IMR-90 (cell line): ENCODE results near the gene DCC. TPM values are rescaled to one million over a fixed set of nuclear protein-coding genes. Genes with fewer than 3 reads are reported as not detected.

Experiments used
- ATAC-seq: fragments of 200-7000 bp; cut with Tn5 transposase; 2 replicates; pipeline ENCODE4 v1.9.1; 2020; ENCODE audit warnings: low read depth, mild to moderate bottlenecking, moderate library complexity
- BruUV-seq: library from RNA; stranded (reverse); fragments of 400-500 nt; replicated peaks from 2 replicates; lab custom pipeline; 2021; lab: Mats Ljungman, UMichigan
- CTCF ChIA-PET: fragments of 300-600 bp; formaldehyde crosslinking; extraction: SDS; loops from one replicate; lab custom pipeline; 2021; ENCODE audit warnings: antibody characterized with exemption; lab: Yijun Ruan, JAX
- POLR2A ChIA-PET: fragments of 300-600 bp; sonication (Branson Sonifier 250); formaldehyde crosslinking; loops from one replicate; lab custom pipeline; 2022; ENCODE audit warnings: antibody characterized with exemption; ENCODE audit not compliant: unreplicated experiment; lab: Charles Lee
- DNase-seq: peaks from one replicate; pipeline ENCODE4 v3.0.0; 2013
- H2AFZ ChIP-seq: replicated peaks from 2 replicates; pipeline ENCODE3; 2013; ENCODE audit warnings: low read length, mild to moderate bottlenecking; ENCODE audit not compliant: poor library complexity
- H2AK5ac ChIP-seq: 2 replicates; pipeline ENCODE4 v1.6.1; 2013; ENCODE audit warnings: low read depth, low read length, inconsistent platforms
- H2AK9ac ChIP-seq: replicated peaks from 2 replicates; pipeline ENCODE3; 2013; ENCODE audit warnings: mild to moderate bottlenecking, low read depth, low read length, moderate library complexity; ENCODE audit not compliant: poor library complexity
- H2BK120ac ChIP-seq: 2 replicates; pipeline ENCODE4 v1.6.1; 2013; ENCODE audit warnings: low read depth, low read length, inconsistent platforms
- H2BK15ac ChIP-seq: 3 replicates; pipeline ENCODE4 v1.6.1; 2013; ENCODE audit warnings: low read depth, low read length, inconsistent platforms
- H2BK20ac ChIP-seq: 2 replicates; pipeline ENCODE4 v1.6.1; 2013; ENCODE audit warnings: low read depth, mild to moderate bottlenecking, inconsistent platforms, low read length, moderate library complexity
- H2BK5ac ChIP-seq: 2 replicates; pipeline ENCODE4 v1.6.1; 2013; ENCODE audit warnings: mild to moderate bottlenecking, low read depth, low read length, inconsistent platforms; ENCODE audit not compliant: poor library complexity, severe bottlenecking
- H3K14ac ChIP-seq: replicated peaks from 2 replicates; pipeline ENCODE4 v1.6.1; 2013; ENCODE audit warnings: low read depth, low read length, inconsistent platforms
- H3K18ac ChIP-seq: 2 replicates; pipeline ENCODE4 v1.6.1; 2013; ENCODE audit warnings: low read depth, low read length, control low read depth
- H3K23ac ChIP-seq: 2 replicates; pipeline ENCODE4 v1.6.1; 2013; ENCODE audit warnings: low read depth, low read length, inconsistent platforms
- H3K27ac ChIP-seq: 2 replicates; pipeline ENCODE4 v1.5.1; 2013; ENCODE audit warnings: mild to moderate bottlenecking, control low read depth, low read length; ENCODE audit not compliant: insufficient read depth
- H3K27me3 ChIP-seq: 2 replicates; pipeline ENCODE4 v1.6.1; 2013; ENCODE audit warnings: low read length; ENCODE audit not compliant: control insufficient read depth, insufficient read depth
- H3K36me3 ChIP-seq: 2 replicates; pipeline ENCODE4 v1.6.1; 2013; ENCODE audit warnings: low read length, mixed read lengths; ENCODE audit not compliant: control insufficient read depth, insufficient read depth
- H3K4ac ChIP-seq: 2 replicates; pipeline ENCODE4 v1.6.1; 2013; ENCODE audit warnings: low read depth, low read length, inconsistent platforms
- H3K4me1 ChIP-seq: 2 replicates; pipeline ENCODE4 v1.6.1; 2013; ENCODE audit warnings: low read length, mixed read lengths; ENCODE audit not compliant: control insufficient read depth, insufficient read depth
- H3K4me2 ChIP-seq: 2 replicates; pipeline ENCODE4 v1.6.1; 2013; ENCODE audit warnings: low read depth, mild to moderate bottlenecking, control low read depth, low read length, moderate library complexity
- H3K4me3 ChIP-seq: 2 replicates; pipeline ENCODE4 v1.5.1; 2013; ENCODE audit warnings: low read depth, mild to moderate bottlenecking, control low read depth, low read length, moderate library complexity; ENCODE audit not compliant: insufficient read depth
- H3K56ac ChIP-seq: 2 replicates; pipeline ENCODE4 v1.6.1; 2013; ENCODE audit warnings: low read length, inconsistent platforms; ENCODE audit not compliant: insufficient read depth; ENCODE audit errors: extremely low read depth
- H3K79me1 ChIP-seq, 2 experiments: 2 replicates each; pipeline ENCODE4 v1.6.1; 2013; ENCODE audit warnings: low read length in 2 of 2, inconsistent platforms in 1 of 2, low read depth in 1 of 2
- H3K9ac ChIP-seq: 2 replicates; pipeline ENCODE4 v1.6.1; 2013; ENCODE audit warnings: low read depth, low read length, control low read depth
- H3K9me1 ChIP-seq: 2 replicates; pipeline ENCODE4 v1.6.1; 2013; ENCODE audit warnings: low read length, inconsistent platforms; ENCODE audit not compliant: insufficient read depth
- H3K9me3 ChIP-seq: 2 replicates; pipeline ENCODE4 v1.6.1; 2013; ENCODE audit warnings: low read length; ENCODE audit not compliant: control insufficient read depth, insufficient read depth
- H4K20me1 ChIP-seq: 2 replicates; pipeline ENCODE4 v1.6.1; 2013; ENCODE audit warnings: low read length, inconsistent platforms; ENCODE audit not compliant: insufficient read depth
- H4K5ac ChIP-seq: 2 replicates; pipeline ENCODE4 v1.6.1; 2013; ENCODE audit warnings: mild to moderate bottlenecking, low read depth, low read length, control low read depth
- H4K8ac ChIP-seq, 2 experiments: 2 replicates each; pipeline ENCODE4 v1.6.1; 2013; ENCODE audit warnings: low read depth in 2 of 2, low read length in 2 of 2, control low read depth in 1 of 2, inconsistent platforms in 1 of 2
- H4K91ac ChIP-seq: 2 replicates; pipeline ENCODE4 v1.6.1; 2013; ENCODE audit warnings: low read depth, low read length, inconsistent platforms; ENCODE audit not compliant: insufficient read depth
- ELK1 ChIP-seq: fragments of 150-350 bp; IDR thresholded peaks from 2 replicates; pipeline ENCODE4 v1.6.1; 2016; ENCODE audit warnings: low read depth, mild to moderate bottlenecking, low read length, moderate library complexity, borderline replicate concordance
- MAFK ChIP-seq: IDR thresholded peaks from 2 replicates; pipeline ENCODE4 v1.6.1; 2012; ENCODE audit warnings: low read depth, low read length, improper control_type of control experiment
- WGBS, 2 experiments: methylation state at CpG; one replicate each; pipeline versions ENCODE4 v1.1.5 to v1.1.7; 2013; ENCODE audit warnings: missing lambda C conversion rate in 2 of 2; ENCODE audit not compliant: insufficient read length in 1 of 2; ENCODE audit errors: extremely low coverage in 2 of 2; 5-methylcytosine and 5-hydroxymethylcytosine counted together
- dilution Hi-C: fragments of 300-500 bp; cut with HindIII; formaldehyde crosslinking; loops from one replicate; pipeline ENCODE4 v1.14.3; 2018; ENCODE audit warnings: low sequenced_read_pairs; ENCODE audit not compliant: unreplicated experiment
- in situ Hi-C: fragments of 300-500 bp; cut with MboI; formaldehyde crosslinking; loops from 3 replicates; pipeline ENCODE4 v1.14.3; 2019; ENCODE audit warnings: low sequenced_read_pairs, inconsistent platforms, mixed read lengths
- intact Hi-C: fragments of 100-400 bp; cut with micrococcal nuclease; formaldehyde crosslinking; loops from 2 replicates; pipeline ENCODE4 v1.10.0; 2022
- polyA plus RNA-seq, 3 experiments: library from polyadenylated mRNA; depleted of rRNA; stranded (reverse); fragments of >200 nt; gene quantifications; 2 replicates each; pipeline ENCODE4 v1.2.3, GENCODE V29; 2012; ENCODE audit warnings: low replicate concordance in 1 of 3
- total RNA-seq: library from RNA; depleted of rRNA; stranded (reverse); fragments of >200 nt; gene quantifications from 2 replicates; pipeline ENCODE4 v1.2.3, GENCODE V29; 2012

The DCC gene
- total and polyA plus RNA-seq, 2 of the 4 experiments (the other 2 are of a cell fraction): 0.31 to 0.54 TPM

GRCh38 chr18:53131001-53131400, 791.0 kb downstream of the DCC start:
- Histone ChIP-seq H4K20me1 (no peaks in the 10 kb centered on the region), H2BK20ac (no peak overlapping the region), H4K5ac (no peak overlapping the region), H3K18ac (no peak overlapping the region), H2BK15ac (no peak overlapping the region), H3K27me3 (no peaks in the 10 kb centered on the region), H2AK5ac (no peak overlapping the region), H3K56ac (no peak overlapping the region), H2BK120ac (no peak overlapping the region), H4K8ac (no peak overlapping the region), H3K79me1 (no peaks in the 10 kb centered on the region), H3K4ac (no peak overlapping the region), H3K9ac (no peak overlapping the region), H3K23ac (no peak overlapping the region), H3K9me1 (no peaks in the 10 kb centered on the region), H3K4me3 (no peak overlapping the region), H3K4me2 (no peak overlapping the region), H3K36me3 (no peaks in the 10 kb centered on the region), H3K9me3 (0 out of 2 replicates have a peak, but pooled peaks cover 5% of the 10 kb centered on the region), H2AK9ac (no peak overlapping the region), H3K4me1 (no peaks in the 10 kb centered on the region), H2BK5ac (no peak overlapping the region), H2AFZ (no peak overlapping the region), H3K27ac (no peak overlapping the region), H3K14ac (no peak overlapping the region), H4K91ac (no peak overlapping the region)
- CTCF ChIA-PET: no interaction called here
- in situ Hi-C loops: no loop called here
- no peak for DNase-seq
- POLR2A ChIA-PET: no interaction called here
- WGBS, 2 experiments: no CpG with 5 or more reads among the region's 1 CpG
- dilution Hi-C loops: no loop called here
- TF ChIP-seq MAFK: peak; percentile 73
- TF ChIP-seq ELK1: no peak
- no TSS peak for BruUV-seq
- ATAC-seq: no peak
- intact Hi-C loops: no loop called here
